HepG2 (cell line): ENCODE measurements around the gene SNX15. TPM values are rescaled to one million over a fixed set of nuclear protein-coding genes. Genes with fewer than 3 reads are reported as not detected.
A peak's percentile ranks its signal among the peaks of the same experiment; 100 is the strongest.

Experiments used
- ATF7-NPFF ChIP-seq: sonication (generic); formaldehyde crosslinking; IDR thresholded peaks from 2 replicates; pipeline ENCODE4 v1.8.1; 2023; ENCODE audit warnings: mild to moderate bottlenecking, low read depth, missing genetic modification reagents, moderate library complexity
- CSRNP1 ChIP-seq: sonication (generic); formaldehyde crosslinking; IDR thresholded peaks from 2 replicates; pipeline ENCODE4 v1.8.1; 2023; ENCODE audit warnings: mild to moderate bottlenecking, missing genetic modification reagents
- JUN ChIP-seq: sonication (generic); formaldehyde crosslinking; IDR thresholded peaks from 2 replicates; pipeline ENCODE4 v1.4.0; 2020; ENCODE audit warnings: mild to moderate bottlenecking, missing genetic modification reagents
- MAX ChIP-seq: IDR thresholded peaks from 2 replicates; pipeline ENCODE4 v1.6.1; 2012; ENCODE audit warnings: inconsistent platforms
- MED13 ChIP-seq: sonication (generic); formaldehyde crosslinking; IDR thresholded peaks from 2 replicates; pipeline ENCODE4 v1.5.0; 2020; ENCODE audit warnings: missing genetic modification reagents
- NAIF1 ChIP-seq: sonication (generic); formaldehyde crosslinking; IDR thresholded peaks from 2 replicates; pipeline ENCODE4 v1.5.0; 2020; ENCODE audit warnings: mild to moderate bottlenecking, missing genetic modification reagents, borderline replicate concordance
- RARG ChIP-seq: sonication (generic); formaldehyde crosslinking; IDR thresholded peaks from 2 replicates; pipeline ENCODE4 v1.4.0; 2020; ENCODE audit warnings: low read depth, mild to moderate bottlenecking, missing genetic modification reagents
- SETDB1 ChIP-seq: sonication (generic); formaldehyde crosslinking; IDR thresholded peaks from 2 replicates; pipeline ENCODE4 v1.5.1; 2020; ENCODE audit warnings: missing genetic modification reagents, mild to moderate bottlenecking, borderline replicate concordance
- STAT6 ChIP-seq: sonication (generic); formaldehyde crosslinking; IDR thresholded peaks from 2 replicates; pipeline ENCODE4 v1.4.0; 2020; ENCODE audit warnings: missing genetic modification reagents, mild to moderate bottlenecking, borderline replicate concordance
- ZBTB2 ChIP-seq: sonication (generic); formaldehyde crosslinking; IDR thresholded peaks from 2 replicates; pipeline ENCODE4 v1.8.0; 2022; ENCODE audit warnings: low read depth, missing genetic modification reagents
- ZBTB44 ChIP-seq: sonication (generic); formaldehyde crosslinking; IDR thresholded peaks from 2 replicates; pipeline ENCODE4 v1.4.0; 2020; ENCODE audit warnings: missing genetic modification reagents
- ZFP1 ChIP-seq: IDR thresholded peaks from 2 replicates; pipeline ENCODE4 v1.6.1; 2016
- ZNF142 ChIP-seq: sonication (generic); formaldehyde crosslinking; IDR thresholded peaks from 2 replicates; pipeline ENCODE4 v1.4.0; 2020; ENCODE audit warnings: missing genetic modification reagents
- ZNF256 ChIP-seq: sonication (generic); formaldehyde crosslinking; conservative IDR thresholded peaks from 2 replicates; pipeline ENCODE4 v1.4.0; 2020; ENCODE audit warnings: missing genetic modification reagents
- ZNF644 ChIP-seq: IDR thresholded peaks from 2 replicates; pipeline ENCODE4 v1.6.1; 2016; ENCODE audit warnings: low read depth
- ZNF879 ChIP-seq: sonication (generic); formaldehyde crosslinking; IDR thresholded peaks from 2 replicates; pipeline ENCODE4 v1.8.1; 2023; ENCODE audit warnings: missing genetic modification reagents
- polyA plus RNA-seq, 8 experiments: library from polyadenylated mRNA; depleted of rRNA in 3 of 8; stranded (reverse) in 7 of 8; unstranded in 1 of 8; fragments of >200 nt; fragmentation: Illumina TruSeq in 4 of 8; extraction: Trizol in 4 of 8; gene quantifications; 2 replicates each; pipeline versions ENCODE4 v1.2.1 to v1.2.3, GENCODE V29; 2011 to 2016; ENCODE audit warnings: low read depth in 4 of 8, missing spikeins in 1 of 8, mixed read lengths in 1 of 8; ENCODE audit not compliant: insufficient read depth in 1 of 8
- total RNA-seq, 5 experiments: library from RNA; depleted of rRNA; stranded (reverse); fragments of >200 nt; fragmentation: Illumina TruSeq; extraction: Trizol; gene quantifications; 2 replicates each; pipeline ENCODE4 v1.2.3, GENCODE V29; 2016; ENCODE audit warnings: low read depth in 1 of 5

Gene SNX15
- total and polyA plus RNA-seq, 2 of the 13 experiments (the other 11 are each of a cell fraction or from before 2014, with no cell fraction given), result 19.1 to 22.6 TPM

GRCh38 chr11:64996710-64997380 lies 30.4 kb upstream of the SNX15 start, which contains the start of gene BATF2 (continued):
- TF ChIP-seq ZBTB44 (CRISPR knock-in tag) (no peak), CSRNP1 (CRISPR knock-in tag) (peak; percentile 27; the same call in 1 of the 2 replicates), ZNF256 (CRISPR knock-in tag) (no peak), ZBTB2 (no peak), SETDB1 (CRISPR knock-in tag) (no peak), MAX (peak; percentile 80), NAIF1 (no peak), STAT6 (CRISPR knock-in tag) (no peak), MED13 (no peak), ZNF142 (CRISPR knock-in tag) (no peak), ATF7-NPFF (CRISPR knock-in tag) (no peak), JUN (CRISPR knock-in tag) (no peak), RARG (CRISPR knock-in tag) (no peak), ZNF879 (CRISPR knock-in tag) (no peak), ZNF644 (CRISPR knock-in tag) (peak; percentile 50; the same call in 1 of the 2 replicates), ZFP1 (no peak)
